Neural progenitor cell (in vitro differentiated cells): ENCODE data around the gene NAPEPLD. TPM values are rescaled to one million over a fixed set of nuclear protein-coding genes. Genes with fewer than 3 reads are reported as not detected.

Source experiments
- DNase-seq: peaks from one replicate; pipeline ENCODE4 v3.0.0-alpha.2; 2016; ENCODE audit warnings: low spot score
- H2AFZ ChIP-seq: fragments of 200-600 bp; sonication (generic); replicated peaks from 2 replicates; pipeline ENCODE4 v1.6.1; 2016; ENCODE audit warnings: antibody characterized with exemption
- H3F3A ChIP-seq: fragments of 200-600 bp; sonication (generic); 2 replicates; pipeline ENCODE4 v1.6.1; 2016; ENCODE audit warnings: antibody characterized with exemption, low read depth
- H3K27ac ChIP-seq: fragments of 200-600 bp; sonication (generic); 2 replicates; pipeline ENCODE4 v1.5.1; 2016; ENCODE audit warnings: mild to moderate bottlenecking
- H3K27me3 ChIP-seq: fragments of 200-600 bp; sonication (generic); 2 replicates; pipeline ENCODE4 v1.6.1; 2016; ENCODE audit warnings: mild to moderate bottlenecking, moderate library complexity
- H3K36me3 ChIP-seq: fragments of 200-600 bp; sonication (generic); 2 replicates; pipeline ENCODE4 v1.5.1; 2016
- H3K4me1 ChIP-seq: fragments of 200-600 bp; sonication (generic); 2 replicates; pipeline ENCODE4 v1.6.1; 2016; ENCODE audit warnings: mixed run types
- H3K4me2 ChIP-seq: fragments of 200-600 bp; sonication (generic); 2 replicates; pipeline ENCODE4 v1.6.1; 2016
- H3K4me3 ChIP-seq: fragments of 200-600 bp; sonication (generic); 2 replicates; pipeline ENCODE4 v1.5.1; 2016
- H3K79me2 ChIP-seq: fragments of 200-600 bp; sonication (generic); 2 replicates; pipeline ENCODE4 v1.6.1; 2016; ENCODE audit warnings: low read depth
- H3K9ac ChIP-seq: fragments of 200-600 bp; sonication (generic); 2 replicates; pipeline ENCODE4 v1.6.1; 2016
- H3K9me3 ChIP-seq: fragments of 200-600 bp; sonication (generic); 2 replicates; pipeline ENCODE4 v1.5.1; 2016; ENCODE audit warnings: low read depth
- H4K20me1 ChIP-seq: fragments of 200-600 bp; sonication (generic); 2 replicates; pipeline ENCODE4 v1.6.1; 2016; ENCODE audit warnings: low read depth
- H3K27ac Mint-ChIP-seq: 3 replicates; pipeline ENCODE4 v1.8.0; 2021; ENCODE audit warnings: mixed read lengths
- H3K27me3 Mint-ChIP-seq: 2 replicates; pipeline ENCODE4 v1.8.0; 2022; ENCODE audit warnings: low read depth, mild to moderate bottlenecking, inconsistent platforms, moderate library complexity, mixed read lengths; ENCODE audit not compliant: insufficient read depth
- H3K36me3 Mint-ChIP-seq: 3 replicates; pipeline ENCODE4 v1.8.0; 2021; ENCODE audit warnings: mixed read lengths
- H3K4me1 Mint-ChIP-seq: 3 replicates; pipeline ENCODE4 v1.8.0; 2021; ENCODE audit warnings: mixed read lengths
- H3K4me3 Mint-ChIP-seq: 3 replicates; pipeline ENCODE4 v1.8.0; 2021; ENCODE audit warnings: mild to moderate bottlenecking, moderate library complexity, mixed read lengths
- H3K9me3 Mint-ChIP-seq: 3 replicates; pipeline ENCODE4 v1.8.0; 2020; ENCODE audit warnings: mixed read lengths
- CTCF ChIP-seq: fragments of 200-600 bp; sonication (generic); IDR thresholded peaks from 2 replicates; pipeline ENCODE4 v1.5.1; 2017; ENCODE audit warnings: antibody characterized with exemption, mild to moderate bottlenecking
- EZH2 ChIP-seq: fragments of 200-600 bp; sonication (generic); IDR thresholded peaks from 2 replicates; pipeline ENCODE4 v1.6.1; 2017; ENCODE audit warnings: antibody characterized with exemption, mild to moderate bottlenecking, moderate library complexity
- EZH2phosphoT487 ChIP-seq: fragments of 200-600 bp; sonication (generic); IDR thresholded peaks from 2 replicates; pipeline ENCODE4 v1.6.1; 2017; ENCODE audit warnings: antibody characterized with exemption
- total RNA-seq: library from RNA; depleted of rRNA; stranded (reverse); fragments of >200 nt; gene quantifications from 2 replicates; pipeline ENCODE4 v1.2.3, GENCODE V29; 2015; ENCODE audit warnings: low replicate concordance

Gene NAPEPLD
- total RNA-seq, 1 donor from 2014 or later = 13.3 TPM

GRCh38 chr7:103116991-103117390, 31.9 kb downstream of the NAPEPLD start:
- no peaks in the 10 kb centered on the region for H3F3A ChIP-seq

GRCh38 chr7:103116511-103116910, 32.4 kb downstream of the NAPEPLD start:
- Mint-ChIP-seq H3K36me3 (peaks cover 21% of the 10 kb centered on the region), H3K4me1 (peaks cover 4% of the 10 kb centered on the region), H3K4me3 (no peak overlapping the region), H3K9me3 (no peaks in the 10 kb centered on the region), H3K27me3 (no peaks in the 10 kb centered on the region), H3K27ac (no peak overlapping the region)
- Histone ChIP-seq H3K4me1 (peaks cover 4% of the 10 kb centered on the region), H4K20me1 (no peaks in the 10 kb centered on the region), H3K79me2 (no peaks in the 10 kb centered on the region), H3K9ac (no peak overlapping the region), H3K27me3 (no peaks in the 10 kb centered on the region), H2AFZ (no peak overlapping the region), H3K9me3 (no peaks in the 10 kb centered on the region), H3K36me3 (no peaks in the 10 kb centered on the region), H3F3A (no peaks in the 10 kb centered on the region), H3K4me2 (no peak overlapping the region), H3K27ac (no peak overlapping the region), H3K4me3 (no peak overlapping the region)
- no peak for DNase-seq
- TF ChIP-seq EZH2 (no peak), CTCF (no peak), EZH2phosphoT487 (no peak)

More at GRCh38 chr7:103116991-103117390, 31.9 kb downstream of the NAPEPLD start:
- Mint-ChIP-seq H3K4me1 (peaks cover 4% of the 10 kb centered on the region), H3K4me3 (no peak overlapping the region), H3K36me3 (peaks cover 21% of the 10 kb centered on the region), H3K9me3 (no peaks in the 10 kb centered on the region), H3K27ac (peak overlapping the region; percentile 88), H3K27me3 (no peaks in the 10 kb centered on the region)
- H3K4me1 ChIP-seq = peaks cover 4% of the 10 kb centered on the region
- no peak overlapping the region for H3K4me2 ChIP-seq
- no peaks in the 10 kb centered on the region for H3K36me3 ChIP-seq
- no peaks in the 10 kb centered on the region for H3K79me2 ChIP-seq
- H3K27me3 ChIP-seq = no peaks in the 10 kb centered on the region
- no peak overlapping the region for H3K4me3 ChIP-seq
- H3K9me3 ChIP-seq = no peaks in the 10 kb centered on the region
- no peak for TF ChIP-seq CTCF
- no peak for TF ChIP-seq EZH2phosphoT487
- no peak for TF ChIP-seq EZH2
- no peak overlapping the region for H3K9ac ChIP-seq
- no peak for DNase-seq
- no peak overlapping the region for H3K27ac ChIP-seq
- no peaks in the 10 kb centered on the region for H4K20me1 ChIP-seq
- no peak overlapping the region for H2AFZ ChIP-seq

- Histone ChIP-seq H3K27me3 (no peaks in the 10 kb centered on the region), H3K9ac (no peak overlapping the region), H3K4me3 (no peak overlapping the region), H3K4me1 (peaks cover 4% of the 10 kb centered on the region), H3K27ac (no peak overlapping the region), H2AFZ (no peak overlapping the region), H3K36me3 (no peaks in the 10 kb centered on the region), H4K20me1 (no peaks in the 10 kb centered on the region), H3K79me2 (no peaks in the 10 kb centered on the region), H3K4me2 (no peak overlapping the region), H3F3A (no peaks in the 10 kb centered on the region), H3K9me3 (no peaks in the 10 kb centered on the region)
- DNase-seq = no peak
- H3K27me3 Mint-ChIP-seq = no peaks in the 10 kb centered on the region
- H3K36me3 Mint-ChIP-seq = peaks cover 26% of the 10 kb centered on the region
- no peak overlapping the region for H3K4me3 Mint-ChIP-seq
- no peaks in the 10 kb centered on the region for H3K9me3 Mint-ChIP-seq
- H3K27ac Mint-ChIP-seq = no peak overlapping the region
- no peak for TF ChIP-seq CTCF
- no peak for TF ChIP-seq EZH2phosphoT487
- no peak for TF ChIP-seq EZH2
- H3K4me1 Mint-ChIP-seq = peaks cover 4% of the 10 kb centered on the region
Measured at GRCh38 chr7:103115771-103116170, 33.1 kb downstream of the NAPEPLD start.
